ENCODE measurements around the gene FXYD7. TPM values are rescaled to one million over a fixed set of nuclear protein-coding genes. Genes with fewer than 3 reads are reported as not detected.

The FXYD7 gene
- total and polyA plus RNA-seq, 4 experiments from 2014 or later: 5.5 to 11.1 (median 9.9) TPM

DNA sequence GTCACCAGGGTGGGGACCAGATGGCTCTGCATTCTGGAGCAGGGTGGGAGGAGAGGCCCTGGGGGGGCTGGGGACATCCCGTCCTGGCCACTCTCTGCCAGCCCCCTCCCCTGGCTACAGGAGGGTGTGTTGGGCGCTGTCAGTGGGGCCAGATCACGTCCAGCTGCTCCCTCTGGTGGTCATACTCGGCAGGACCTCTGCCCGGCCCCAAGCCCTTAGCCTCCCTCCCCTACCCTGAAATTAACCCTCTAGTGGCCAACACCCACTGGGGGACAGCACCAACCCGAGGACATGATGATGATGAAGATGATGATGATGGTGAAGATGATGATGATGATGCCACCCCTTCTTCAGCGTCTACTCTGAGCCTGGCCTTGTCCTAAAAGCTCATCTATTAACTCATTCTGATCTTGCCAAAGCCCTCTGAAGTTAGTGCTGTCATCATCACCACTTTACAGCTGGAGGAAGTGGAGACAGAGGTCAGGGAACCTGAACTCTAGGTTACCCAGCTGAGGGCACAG is 7.6 kb upstream of the FXYD7 start:
- ChIA-PET CTCF (ENCODE audit: partially characterized antibody) (interaction anchor here (1.0 to 3.6 kb wide), 8 partner anchors 7 to 328 kb away, joined by 3 to 20 read pairs (median 5); partner anchors contain the start of genes FXYD3 and FXYD5), POLR2A (ENCODE audit: partially characterized antibody) (interaction anchor here (0.8 kb wide), 1 partner anchor 121 kb away, joined by 3 read pairs; no protein-coding TSS in a partner anchor)
- Mint-ChIP-seq H3K27ac (peak overlapping the region in 2 of 7 donors; percentile 6 to 71), H3K27me3 (no peaks in the 10 kb centered on the region), H3K36me3 (peaks cover 0 to 4% of the 10 kb centered on the region in 2 donors), H3K4me1 (peaks cover 2 to 21% (median 8%) of the 10 kb centered on the region in 4 donors), H3K4me3 (no peak overlapping the region), H3K9me3 (peaks cover 0 to 8% (median 0%) of the 10 kb centered on the region in 8 donors)
- Histone ChIP-seq H3K4me3 (ENCODE audit: low read length in 2 of 2) (no peak overlapping the region), H3K27me3 (ENCODE audit: insufficient read depth, low read length) (no peaks in the 10 kb centered on the region), H3K9me3 (ENCODE audit: control insufficient read depth in 1 of 2, low read length in 2 of 2) (no peaks in the 10 kb centered on the region), H3K4me1 (ENCODE audit: insufficient read depth, low read length) (peaks cover 1% of the 10 kb centered on the region), H3K27ac (ENCODE audit: low read depth, low read length) (no peak overlapping the region), H3K36me3 (ENCODE audit: insufficient read depth, low read length) (no peaks in the 10 kb centered on the region)
- DNase-seq: peak; percentile 48 to 66 (median 52)
- intact Hi-C loops (cut with micrococcal nuclease): loop anchor here (1.0 kb wide), 1 partner anchor 21 kb away; no protein-coding TSS in a partner anchor

DNA sequence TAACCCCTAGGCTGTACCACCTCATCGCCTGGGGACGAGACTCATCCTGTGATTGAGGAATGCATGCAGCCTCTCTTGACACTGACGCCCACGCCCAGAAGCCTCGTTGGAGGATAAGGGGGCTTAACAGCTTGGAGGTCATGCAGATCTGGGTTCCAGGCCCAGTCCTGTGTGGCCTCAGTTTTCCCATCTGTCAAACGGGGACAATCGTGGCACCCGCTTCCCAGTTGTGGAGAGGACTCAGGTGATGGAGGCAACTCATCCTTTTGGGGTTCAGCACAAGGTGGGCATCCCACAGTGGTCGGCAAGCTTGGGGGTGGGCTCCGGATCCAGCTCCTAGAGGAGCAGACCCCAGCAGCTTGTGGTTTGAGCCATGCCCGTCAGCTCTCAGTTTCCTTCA is 6.8 kb upstream of the FXYD7 start:
- ChIA-PET CTCF (ENCODE audit: partially characterized antibody) (interaction anchor here (0.7 to 3.6 kb wide), 10 partner anchors 8 to 328 kb away, joined by 3 to 20 read pairs (median 4); partner anchors contain the start of genes FXYD3 and FXYD5), POLR2A (ENCODE audit: partially characterized antibody) (no interaction called here)
- Mint-ChIP-seq H3K36me3 (peaks cover 0 to 4% of the 10 kb centered on the region in 2 donors), H3K4me1 (peaks cover 6 to 29% (median 14%) of the 10 kb centered on the region in 4 donors), H3K4me3 (no peak overlapping the region), H3K27me3 (no peaks in the 10 kb centered on the region), H3K9me3 (peaks cover 0 to 8% (median 0%) of the 10 kb centered on the region in 8 donors), H3K27ac (no peak overlapping the region)
- H3K9me3 ChIP-seq (ENCODE audit: control insufficient read depth in 1 of 2, low read length in 2 of 2): no peaks in the 10 kb centered on the region
- H3K4me1 ChIP-seq (ENCODE audit: insufficient read depth, low read length): peaks cover 7% of the 10 kb centered on the region
- H3K36me3 ChIP-seq (ENCODE audit: insufficient read depth, low read length): no peaks in the 10 kb centered on the region
- intact Hi-C loops (cut with micrococcal nuclease): no loop called here
- no peak overlapping the region for H3K27ac ChIP-seq (ENCODE audit: low read depth, low read length)
- no peak for DNase-seq
- no peaks in the 10 kb centered on the region for H3K27me3 ChIP-seq (ENCODE audit: insufficient read depth, low read length)
- no peak overlapping the region for H3K4me3 ChIP-seq (ENCODE audit: low read length in 2 of 2)

DNA sequence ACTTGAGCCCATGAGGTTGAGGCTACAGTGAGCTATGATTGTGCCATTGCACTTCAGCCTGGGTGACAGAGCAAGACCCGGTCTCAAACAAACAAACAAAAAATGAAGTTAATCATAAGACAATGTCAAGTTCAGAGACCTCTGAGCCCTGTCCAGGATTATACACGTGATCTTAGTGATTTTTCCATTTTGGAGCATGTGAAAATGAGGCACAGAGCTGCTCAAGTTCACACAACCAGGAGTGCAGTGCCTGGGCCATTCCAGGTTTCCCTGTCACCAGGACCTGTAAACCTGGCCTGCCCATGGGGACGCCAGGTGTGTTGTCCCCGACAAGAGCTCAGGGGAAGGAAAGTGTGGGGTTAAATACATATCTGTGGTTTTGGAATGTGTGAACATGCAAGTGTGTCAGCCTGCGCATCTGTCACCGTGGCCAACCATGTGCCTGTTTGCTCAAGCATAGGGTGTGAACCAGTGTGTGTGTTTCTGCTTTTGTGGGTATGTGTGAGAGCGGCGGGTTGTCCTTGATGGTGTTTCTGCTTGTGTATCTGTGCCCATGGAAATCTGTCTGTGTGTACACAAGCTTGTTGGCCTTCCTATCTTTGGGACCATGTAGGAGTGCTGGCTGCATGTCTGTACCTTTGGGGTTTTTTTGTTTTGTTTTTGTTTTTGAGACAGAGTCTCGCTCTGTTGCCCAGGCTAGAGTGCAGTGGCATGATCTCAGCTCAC is 5.9 kb upstream of the FXYD7 start:
- CTCF ChIA-PET (ENCODE audit: partially characterized antibody): interaction anchor here (0.6 to 3.6 kb wide), 6 partner anchors 9 to 133 kb away, joined by 3 to 20 read pairs (median 4); partner anchors contain the start of genes FXYD3 and FXYD5
- intact Hi-C loops (cut with micrococcal nuclease): no loop called here

DNA sequence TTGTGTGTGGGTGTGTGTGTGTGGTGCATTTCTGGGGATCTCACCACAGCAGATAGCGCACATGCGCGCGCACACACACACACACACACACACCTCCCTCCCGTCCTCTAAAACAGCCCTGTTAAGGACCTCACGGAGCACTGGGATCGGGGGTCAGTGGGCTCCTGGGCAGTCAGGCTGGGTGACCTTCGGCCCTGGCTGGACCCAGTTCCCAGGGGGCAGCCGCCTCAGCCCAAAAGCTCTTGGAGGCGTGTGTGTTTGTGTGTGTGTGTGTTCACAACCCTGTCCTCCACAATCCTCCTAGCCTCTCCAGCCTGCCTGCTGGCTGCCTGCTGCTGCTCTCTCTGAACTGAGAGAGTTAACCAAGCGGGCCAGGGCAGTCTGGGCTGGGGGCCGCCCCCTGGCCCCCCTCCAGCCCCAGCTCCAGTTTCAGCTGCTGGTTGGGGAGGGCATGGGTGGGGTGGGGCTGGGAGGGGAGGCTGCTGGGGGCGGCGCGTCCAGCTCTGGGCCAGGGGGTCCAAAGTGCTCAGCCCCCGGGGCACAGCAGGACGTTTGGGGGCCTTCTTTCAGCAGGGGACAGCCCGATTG is 4.7 kb upstream of the FXYD7 start, which contains the start of gene FXYD1:
Gene FXYD1, plus strand, starts transcription at position 520 of the 588 bp plus-strand sequence. CDS start 1,256 bp downstream, outside the sequence.
- Mint-ChIP-seq H3K4me3 (peak within 1 kb of the TSS in 1 of 8 donors; percentile 49), H3K36me3 (peaks cover 2 to 4% of the 10 kb centered on the region in 2 donors), H3K9me3 (peaks cover 0 to 1% (median 0%) of the 10 kb centered on the region in 8 donors), H3K4me1 (peaks cover 14 to 42% (median 27%) of the 10 kb centered on the region in 4 donors), H3K27ac (peak within 1 kb of the TSS in 2 of 7 donors; percentile 15 to 52), H3K27me3 (no peaks in the 10 kb centered on the region)
- CTCF ChIA-PET (ENCODE audit: partially characterized antibody): no interaction called here
- H3K4me3 ChIP-seq (ENCODE audit: low read length in 2 of 2): no peak within 1 kb of the TSS
- POLR2A ChIA-PET (ENCODE audit: partially characterized antibody): interaction anchor here (0.6 kb wide), 1 partner anchor 11 kb away, joined by 3 read pairs; no protein-coding TSS in a partner anchor
- intact Hi-C loops (cut with micrococcal nuclease): no loop called here
- H3K27ac ChIP-seq (ENCODE audit: low read depth, low read length): no peak within 1 kb of the TSS
- no peaks in the 10 kb centered on the region for H3K27me3 ChIP-seq (ENCODE audit: insufficient read depth, low read length)
- H3K36me3 ChIP-seq (ENCODE audit: insufficient read depth, low read length): no peaks in the 10 kb centered on the region
- H3K9me3 ChIP-seq (ENCODE audit: control insufficient read depth in 1 of 2, low read length in 2 of 2): no peaks in the 10 kb centered on the region
- peaks cover 25% of the 10 kb centered on the region for H3K4me1 ChIP-seq (ENCODE audit: insufficient read depth, low read length)
- DNase-seq: no peak

More for the DNA sequence above, 5.9 kb upstream of the FXYD7 start:
- no peak for DNase-seq
- Histone ChIP-seq H3K27ac (ENCODE audit: low read depth, low read length) (no peak overlapping the region), H3K4me3 (ENCODE audit: low read length in 2 of 2) (no peak overlapping the region), H3K27me3 (ENCODE audit: insufficient read depth, low read length) (no peaks in the 10 kb centered on the region), H3K4me1 (ENCODE audit: insufficient read depth, low read length) (peaks cover 15% of the 10 kb centered on the region), H3K9me3 (ENCODE audit: control insufficient read depth in 1 of 2, low read length in 2 of 2) (no peaks in the 10 kb centered on the region), H3K36me3 (ENCODE audit: insufficient read depth, low read length) (no peaks in the 10 kb centered on the region)
- H3K9me3 Mint-ChIP-seq: peaks cover 0 to 8% (median 0%) of the 10 kb centered on the region in 8 donors
- POLR2A ChIA-PET (ENCODE audit: partially characterized antibody): interaction anchor here (1.4 kb wide), 1 partner anchor 13 kb away, joined by 6 read pairs; no protein-coding TSS in a partner anchor
- H3K4me1 Mint-ChIP-seq: peaks cover 14 to 38% (median 23%) of the 10 kb centered on the region in 4 donors
- H3K27ac Mint-ChIP-seq: peak overlapping the region in 3 of 7 donors; percentile 22 to 51 (median 30)
- no peak overlapping the region for H3K4me3 Mint-ChIP-seq
- H3K27me3 Mint-ChIP-seq: no peaks in the 10 kb centered on the region
- peaks cover 2 to 4% of the 10 kb centered on the region in 2 donors for H3K36me3 Mint-ChIP-seq

DNA sequence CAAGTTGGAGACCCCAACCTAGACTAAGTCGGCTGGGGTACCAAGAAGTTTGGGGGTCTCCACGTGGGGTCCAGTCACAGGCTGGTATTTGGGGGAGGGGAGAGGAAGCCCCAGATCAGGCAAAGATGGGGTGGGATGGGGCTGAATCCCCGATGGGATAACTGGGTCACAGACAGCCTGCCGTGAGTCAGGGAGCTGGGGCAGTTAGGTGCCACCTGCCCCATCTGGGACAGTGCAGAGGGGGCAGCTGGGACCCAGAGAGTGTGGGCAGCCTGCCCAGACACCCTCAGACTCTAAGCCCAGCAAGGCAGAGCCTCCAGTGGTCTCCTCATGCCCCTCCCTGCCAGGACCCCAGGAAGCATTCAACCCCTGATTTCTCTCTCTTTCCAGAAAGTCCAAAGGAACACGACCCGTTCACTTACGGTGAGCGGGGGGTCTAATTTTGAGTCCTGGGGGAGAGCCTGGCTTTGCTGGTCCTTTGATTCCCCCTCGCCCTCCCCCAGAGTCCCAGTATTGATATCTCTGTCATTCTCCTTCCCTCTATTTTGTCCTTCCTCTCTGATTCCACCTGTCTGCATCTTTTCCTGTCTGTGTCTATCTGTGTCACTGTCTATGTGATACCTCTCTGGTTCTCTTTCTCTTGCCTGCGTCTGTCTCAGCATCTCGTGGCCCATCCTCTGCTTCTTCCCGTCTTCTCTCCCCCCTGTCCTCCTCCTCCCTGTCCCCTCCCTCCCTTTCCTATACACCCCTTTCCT is 2.7 kb upstream of the FXYD7 start:
- H3K27ac Mint-ChIP-seq: peak overlapping the region in 6 of 7 donors; percentile 29 to 90 (median 86)
- Histone ChIP-seq H3K9me3 (ENCODE audit: control insufficient read depth in 1 of 2, low read length in 2 of 2) (no peaks in the 10 kb centered on the region), H3K36me3 (ENCODE audit: insufficient read depth, low read length) (no peaks in the 10 kb centered on the region), H3K4me3 (ENCODE audit: low read length in 2 of 2) (no peak overlapping the region), H3K27me3 (ENCODE audit: insufficient read depth, low read length) (no peaks in the 10 kb centered on the region), H3K4me1 (ENCODE audit: insufficient read depth, low read length) (peaks cover 45% of the 10 kb centered on the region), H3K27ac (ENCODE audit: low read depth, low read length) (no peak overlapping the region)
- ChIA-PET CTCF (ENCODE audit: partially characterized antibody) (interaction anchor here (0.6 to 5.6 kb wide), 8 partner anchors 13 to 127 kb away, joined by 3 to 90 read pairs (median 14); partner anchors contain the start of genes FXYD3 and FXYD5), POLR2A (ENCODE audit: partially characterized antibody) (interaction anchor here (1.0 to 6.8 kb wide), 12 partner anchors 14 to 407 kb away, joined by 3 to 112 read pairs (median 20); partner anchors contain the start of genes FXYD5, USF2 and ZNF181)
- H3K4me3 Mint-ChIP-seq: peak overlapping the region in 4 of 8 donors; percentile 41 to 69 (median 64)
- H3K9me3 Mint-ChIP-seq: peaks cover 0 to 1% (median 0%) of the 10 kb centered on the region in 8 donors
- intact Hi-C loops (cut with micrococcal nuclease): loop anchor here (2.0 to 10.0 kb wide), 5 partner anchors 26 to 204 kb away; partner anchors contain the start of genes FFAR1, FXYD3 and LSR
- peaks cover 0 to 2% of the 10 kb centered on the region in 2 donors for H3K36me3 Mint-ChIP-seq
- DNase-seq: no peak
- H3K27me3 Mint-ChIP-seq: no peaks in the 10 kb centered on the region
- H3K4me1 Mint-ChIP-seq: peaks cover 27 to 57% (median 43%) of the 10 kb centered on the region in 4 donors
